Fibroblast of lung (primary cell): ENCODE measurements around the gene AQP1.

Experiments
- CTCF ChIP-seq, 2 donors: IDR thresholded peaks in 1 of 2; conservative IDR thresholded peaks in 1 of 2; 1 replicate in 1 of 2; 2 replicates in 1 of 2; pipeline ENCODE4 v1.5.1; 2011 to 2012; ENCODE audit warnings: low read length in 2 of 2, control low read depth in 1 of 2, inconsistent platforms in 1 of 2, low read depth in 1 of 2, mild to moderate bottlenecking in 1 of 2
- EZH2 ChIP-seq: IDR thresholded peaks from 2 replicates; pipeline ENCODE4 v1.5.1; 2012; ENCODE audit warnings: low read length, control low read depth, mild to moderate bottlenecking; ENCODE audit errors: missing control alignments

- TF ChIP-seq CTCF (conservative IDR thresholded peaks at IDR 0.05 in 1 of 2, IDR thresholded peaks at IDR 0.05 in 1 of 2; ENCODE audit: low read depth in 1 of 2, low read length in 2 of 2) (no peak), EZH2 (no peak)
Observed at GRCh38 chr7:30927559-30927958, 15.9 kb downstream of the AQP1 start.
